Left renal pelvis (tissue), 4 donors: ENCODE results near the gene NINJ2. TPM values are rescaled to one million over a fixed set of nuclear protein-coding genes. Genes with fewer than 3 reads are reported as not detected.
"Not testable (repeated sequence)": the region's sequence is repeated elsewhere in the genome, so short reads cannot be mapped to it uniquely, and the experiment has no call there.

Experiments used
- DNase-seq, 4 donors: peaks; one replicate each; pipeline ENCODE4 v3.0.0-alpha.2; 2013; ENCODE audit warnings: low read depth in 4 of 4, low spot score in 3 of 4
- polyA plus RNA-seq, 4 donors: library from polyadenylated mRNA; unstranded; fragments of 120-200 nt; gene quantifications; one replicate each; pipeline ENCODE4 v1.2.1, GENCODE V29; 2013; ENCODE audit not compliant: insufficient read length in 4 of 4

NINJ2 gene
- polyA plus RNA-seq, 4 donors: 1.2 to 4.6 (median 1.9) TPM

DNA sequence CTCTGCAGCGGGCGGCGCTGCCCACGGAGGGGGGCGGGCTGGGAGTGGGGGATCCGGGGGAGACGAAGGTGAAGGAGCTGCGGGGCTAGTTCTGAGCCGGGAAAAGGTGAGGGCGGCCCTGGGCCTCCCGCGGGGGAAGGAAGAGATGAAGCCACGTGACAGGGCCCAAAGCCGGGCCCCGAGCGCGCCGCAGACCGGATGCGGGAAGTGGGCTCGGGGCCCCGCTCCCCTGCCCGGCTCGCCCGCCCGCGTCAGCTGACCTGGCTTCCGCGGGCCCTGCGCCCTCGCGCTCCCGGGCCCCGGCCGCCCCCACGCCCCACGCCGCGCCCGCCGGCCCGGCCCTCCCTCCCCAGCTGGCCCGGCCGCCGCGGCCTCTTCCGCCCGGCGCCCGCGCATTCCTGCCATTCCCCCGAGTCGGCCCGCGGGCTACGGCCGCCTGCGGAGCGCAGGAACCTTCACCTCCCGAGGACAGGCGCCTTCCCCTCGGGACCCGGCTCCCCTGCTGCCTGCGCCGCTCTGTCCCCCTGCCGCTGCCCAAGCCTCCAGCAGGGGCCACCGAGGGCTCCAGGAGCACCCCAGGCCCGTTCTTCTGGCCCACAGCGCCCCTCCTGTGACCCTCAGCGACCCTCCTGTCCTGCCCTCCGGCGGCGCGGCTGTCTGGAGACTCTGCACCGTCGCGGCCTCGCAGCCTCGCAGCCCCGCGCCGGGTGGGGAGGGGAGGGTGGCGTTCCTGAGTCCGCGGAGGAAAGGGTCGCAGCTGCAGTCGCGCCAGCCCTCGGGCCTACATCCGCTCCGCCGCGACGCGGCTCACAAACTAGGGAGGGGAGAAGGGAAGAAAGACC, 20.4 kb downstream of the NINJ2 start:
- DNase-seq: no peak

DNA sequence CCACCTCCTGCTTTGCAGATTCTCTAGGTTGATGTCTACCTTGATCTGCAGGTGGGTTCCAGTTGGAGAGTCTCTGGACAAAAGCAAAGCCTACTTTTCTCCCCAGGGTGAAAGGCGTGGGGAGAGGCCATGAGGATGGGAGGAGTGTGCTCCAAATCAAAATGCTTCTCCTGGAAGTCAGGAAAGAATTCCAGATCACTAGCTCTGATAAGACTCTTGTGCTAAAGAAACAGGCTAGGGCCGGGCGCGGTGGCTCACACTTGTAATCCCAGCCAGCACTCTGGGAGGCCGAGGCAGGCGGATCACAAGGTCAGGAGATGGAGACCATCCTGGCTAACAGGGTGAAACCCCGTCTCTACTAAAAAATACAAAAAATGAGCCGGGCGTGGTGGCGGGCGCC, 21.9 kb downstream of the NINJ2 start:
- not testable (repeated sequence) for DNase-seq

DNA sequence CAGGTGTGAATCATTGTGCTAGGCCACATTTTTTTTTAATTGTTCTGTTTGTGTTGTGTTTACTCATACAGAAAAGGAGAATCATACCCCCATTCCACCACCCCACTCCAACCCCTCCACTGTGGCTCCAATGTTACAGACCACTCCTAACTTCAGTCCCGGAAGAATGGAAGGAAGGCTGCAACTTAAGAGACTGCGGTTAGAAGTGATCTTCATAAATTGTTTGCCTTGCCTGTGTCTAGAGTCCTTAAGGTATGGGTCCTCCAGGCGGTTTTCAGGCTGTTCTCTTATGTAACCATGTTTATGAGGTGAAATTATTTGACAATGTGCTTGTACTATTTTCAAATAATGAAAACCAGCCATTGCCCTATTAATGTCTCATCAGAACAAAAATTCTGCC, 22.5 kb downstream of the NINJ2 start:
- DNase-seq: no peak

DNA sequence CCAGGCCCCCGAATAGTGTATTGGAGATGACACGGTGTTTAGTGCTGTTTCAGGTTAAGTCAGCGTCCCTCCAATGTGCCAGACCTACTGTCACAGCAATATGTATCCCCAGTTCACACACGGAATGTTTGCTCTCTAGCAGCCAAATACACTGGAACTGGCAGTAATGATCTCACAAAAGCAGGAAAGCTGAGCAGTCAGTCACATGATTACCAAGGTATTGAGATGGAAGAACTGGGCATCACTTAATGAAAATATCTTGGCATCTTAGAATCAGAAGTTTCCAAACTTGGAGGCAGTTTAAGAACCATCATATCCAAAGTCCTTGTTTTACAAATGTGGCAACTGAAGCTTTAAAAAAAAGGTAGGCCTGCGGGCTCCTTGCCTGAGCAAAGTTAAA, 23.3 kb downstream of the NINJ2 start:
- no peak for DNase-seq

DNA sequence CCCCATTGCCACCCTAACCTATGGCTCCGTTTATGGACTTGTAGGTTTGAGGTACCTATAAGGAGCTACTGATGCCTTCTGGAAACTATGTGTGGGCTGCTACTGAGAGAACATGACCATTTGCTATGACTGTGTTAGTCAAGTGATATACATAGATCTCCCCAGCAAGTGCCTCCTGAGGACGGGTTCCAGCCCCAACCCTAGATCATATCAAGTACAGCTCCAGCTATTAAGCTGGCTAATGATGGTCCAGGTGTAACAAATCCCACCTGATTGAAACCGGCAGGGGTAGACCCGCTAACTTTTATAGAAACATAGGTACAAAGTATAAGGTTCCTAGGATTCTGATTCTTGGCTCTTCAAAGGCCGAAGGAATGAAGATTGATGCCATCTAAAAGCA, 23.7 kb downstream of the NINJ2 start:
- no peak for DNase-seq

DNA sequence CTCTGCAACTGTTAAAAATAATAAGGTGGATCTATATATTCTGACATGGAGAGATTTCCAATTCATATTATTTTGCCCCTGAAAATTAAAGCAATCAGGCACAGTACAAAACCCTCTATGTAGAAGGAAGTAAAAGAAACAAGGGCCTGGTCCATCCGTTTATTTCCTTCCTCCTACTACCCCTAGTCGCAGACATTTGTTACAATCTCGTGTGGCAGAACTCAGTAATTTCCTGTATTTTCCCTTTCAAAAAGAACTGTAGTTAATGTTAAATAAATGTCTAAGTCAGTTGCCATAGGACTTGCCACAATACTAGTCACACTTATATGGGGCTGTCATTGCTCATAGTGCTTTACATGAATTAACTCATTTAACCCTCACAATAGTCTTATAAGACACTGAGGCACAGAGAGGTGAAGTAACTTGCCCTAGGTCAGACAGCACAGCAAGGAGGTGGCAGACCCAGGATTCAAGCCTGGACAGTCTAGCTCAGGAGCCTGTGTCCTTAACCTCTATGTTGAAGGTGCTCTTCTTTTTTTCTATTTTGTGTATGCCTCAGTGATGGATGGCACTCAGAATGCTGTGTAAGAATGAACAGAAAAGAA, 24.2 kb downstream of the NINJ2 start:
- no peak for DNase-seq

DNA sequence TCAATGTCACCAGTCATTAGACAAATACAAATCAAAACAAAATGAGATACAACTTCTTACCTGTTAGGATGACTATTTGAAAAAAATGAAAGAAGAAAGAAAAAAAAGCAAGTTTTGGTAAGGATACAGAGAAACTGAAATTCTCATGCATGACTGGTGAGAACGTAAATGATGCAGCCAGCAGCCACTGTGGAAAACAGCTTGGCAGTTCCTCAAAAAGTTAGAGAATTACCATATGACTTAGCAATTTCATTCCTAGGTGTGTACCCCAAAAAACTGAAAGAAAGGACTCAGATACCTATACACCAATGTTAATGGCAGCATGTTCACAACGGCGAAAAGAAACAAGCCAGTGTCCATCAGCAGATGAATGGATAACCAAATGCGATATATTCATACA, 26.6 kb downstream of the NINJ2 start:
- no peak for DNase-seq

DNA sequence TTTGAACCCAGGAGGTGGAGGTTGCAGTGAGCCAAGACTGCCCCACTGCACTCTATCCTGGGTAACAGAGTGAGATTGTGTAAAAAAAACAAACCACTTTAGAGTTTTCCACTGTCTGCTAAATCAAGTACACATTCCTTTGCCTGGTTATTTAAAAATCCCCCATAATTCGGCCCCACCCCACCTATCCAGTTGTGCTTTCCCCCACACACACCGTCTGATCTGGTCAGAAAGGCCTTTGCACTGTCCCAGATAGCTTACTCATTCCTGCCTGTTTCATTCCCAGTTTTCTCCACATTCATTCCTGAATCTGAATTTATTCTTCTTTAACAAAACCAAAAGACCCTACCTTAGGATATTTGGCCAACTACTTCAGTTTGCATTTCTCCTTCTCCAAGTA, 29.5 kb downstream of the NINJ2 start:
- DNase-seq: no peak

DNA sequence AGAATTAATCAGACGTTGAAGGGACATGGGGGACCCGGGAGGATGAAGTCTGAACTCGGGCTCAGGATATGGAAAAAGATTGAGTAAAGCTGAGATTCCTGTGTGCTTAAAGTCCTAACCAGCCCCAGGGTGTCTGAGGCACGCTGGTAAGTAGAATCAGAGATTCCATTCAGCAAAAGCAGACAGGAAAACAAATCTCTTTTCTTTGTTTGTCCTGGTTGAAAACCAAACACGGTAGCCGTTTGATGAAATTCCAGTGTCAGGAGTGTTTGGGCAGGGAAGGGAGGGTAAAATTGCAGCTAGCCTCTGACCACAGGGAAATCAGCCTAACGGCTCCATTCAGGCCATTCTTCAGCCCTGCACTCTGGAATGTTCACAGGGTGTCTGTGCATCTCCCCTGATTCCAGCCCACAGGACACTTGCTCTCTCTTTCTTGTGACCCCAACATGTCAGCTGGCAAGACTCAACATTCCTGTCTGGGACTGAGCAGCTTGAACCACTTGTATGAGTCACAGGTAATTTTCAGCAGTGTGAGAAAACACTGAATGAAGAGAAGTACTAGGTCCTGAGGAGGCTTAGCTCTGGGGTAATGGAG, 31.0 kb downstream of the NINJ2 start:
- DNase-seq: no peak

DNA sequence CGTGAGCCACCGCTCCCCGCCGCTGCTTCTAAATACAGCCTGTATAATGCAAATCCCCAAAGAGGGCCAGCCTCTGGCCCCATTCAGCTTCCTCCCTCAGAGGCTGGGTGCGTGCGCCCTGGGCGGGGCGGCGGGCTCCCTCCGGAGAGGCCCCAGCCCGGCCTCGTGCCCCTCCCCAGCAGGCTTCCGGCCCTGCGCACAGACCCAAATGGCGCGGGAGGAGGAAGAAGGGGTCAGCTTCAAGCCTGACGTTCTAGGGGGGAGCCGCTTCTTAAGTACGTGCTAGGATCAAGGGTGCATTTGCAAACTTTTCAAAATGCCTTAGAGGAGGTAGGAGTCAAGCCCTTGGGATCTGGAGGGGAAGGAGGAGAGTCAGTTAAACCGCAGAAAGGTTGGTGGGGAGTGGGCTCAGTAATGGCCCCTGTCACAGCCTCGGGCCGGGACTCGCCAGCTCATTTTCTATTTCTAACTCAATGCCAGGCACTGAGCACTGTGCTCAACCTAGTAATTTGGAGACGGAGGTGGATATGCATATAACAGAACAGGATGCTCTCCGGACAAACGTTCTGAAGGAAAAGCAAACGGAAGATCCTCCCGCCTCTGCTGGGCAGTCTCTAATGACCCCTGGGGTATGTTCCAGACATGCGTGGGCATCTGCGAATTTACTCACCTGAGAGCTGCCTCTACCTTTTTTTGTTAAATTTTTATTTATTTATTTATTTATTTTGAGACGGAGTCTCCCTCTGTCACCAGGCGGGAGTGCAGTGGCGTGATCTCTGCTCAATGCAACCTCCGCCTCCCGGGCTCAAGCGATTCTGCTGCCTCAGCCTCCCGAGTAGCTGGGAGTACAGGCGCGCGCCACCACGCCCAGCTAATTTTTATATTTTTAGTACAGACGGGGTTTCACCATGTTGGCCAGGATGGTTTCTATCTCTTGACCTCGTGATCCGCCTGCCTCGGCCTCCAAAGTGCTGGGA, 32.3 kb downstream of the NINJ2 start:
- no peak for DNase-seq

DNA sequence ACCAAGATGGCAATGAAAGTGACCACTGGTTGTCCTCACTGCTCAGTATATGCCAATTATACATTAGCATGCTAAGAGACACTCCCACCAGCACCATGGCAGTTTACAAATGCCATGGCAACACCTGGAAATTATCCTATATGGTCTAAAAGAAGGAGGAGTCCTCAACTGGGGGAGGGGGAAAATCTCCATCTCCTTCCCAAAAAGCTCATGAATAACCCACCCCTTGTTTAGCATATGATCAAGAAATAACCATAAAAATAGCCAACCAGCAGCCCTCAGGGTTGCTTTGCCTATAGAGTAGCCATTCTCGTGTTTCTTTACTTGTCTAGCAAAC, 34.5 kb downstream of the NINJ2 start:
- not testable (repeated sequence) for DNase-seq

DNA sequence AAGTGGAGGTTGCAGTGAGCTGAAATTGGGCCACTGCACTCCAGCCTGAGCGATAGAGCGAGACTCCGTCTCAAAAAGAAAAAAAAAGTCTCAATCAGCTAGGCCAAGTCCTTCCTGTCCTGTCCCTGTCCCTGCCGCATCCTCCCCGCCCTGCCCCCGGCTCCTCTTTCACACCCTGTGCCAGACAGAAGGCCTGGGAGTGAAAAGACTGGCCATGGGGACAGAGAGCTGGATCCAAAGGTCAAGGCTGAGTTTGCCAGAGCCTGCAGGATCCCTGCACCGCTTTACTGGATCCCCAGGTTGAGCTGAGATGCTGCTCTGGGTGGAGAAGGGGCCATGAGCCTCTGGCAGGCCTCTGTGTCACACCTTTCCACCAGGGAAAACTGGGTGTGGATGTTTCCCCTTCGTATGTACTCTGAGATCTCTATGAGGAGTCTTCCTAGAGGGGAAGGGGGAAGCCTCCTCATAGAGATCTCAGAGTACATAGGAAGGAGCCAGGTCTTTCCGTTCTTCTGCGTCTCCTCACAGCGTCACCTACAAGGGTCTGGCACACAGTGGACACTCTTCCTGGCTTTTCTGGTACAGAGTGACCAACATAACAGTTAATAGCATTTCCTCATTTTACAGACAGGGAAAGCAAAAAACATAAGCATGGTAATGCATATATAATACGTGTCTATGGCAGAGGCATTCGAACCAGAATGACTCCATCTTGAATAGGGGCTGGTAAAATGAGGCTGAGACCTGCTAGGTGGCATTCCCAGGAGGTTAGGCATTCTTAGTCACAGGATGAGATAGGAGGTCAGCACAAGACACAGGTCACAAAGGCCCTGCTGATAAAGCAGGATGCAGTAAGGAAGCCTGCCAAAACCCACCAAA, 35.1 kb downstream of the NINJ2 start:
- DNase-seq: no peak

DNA sequence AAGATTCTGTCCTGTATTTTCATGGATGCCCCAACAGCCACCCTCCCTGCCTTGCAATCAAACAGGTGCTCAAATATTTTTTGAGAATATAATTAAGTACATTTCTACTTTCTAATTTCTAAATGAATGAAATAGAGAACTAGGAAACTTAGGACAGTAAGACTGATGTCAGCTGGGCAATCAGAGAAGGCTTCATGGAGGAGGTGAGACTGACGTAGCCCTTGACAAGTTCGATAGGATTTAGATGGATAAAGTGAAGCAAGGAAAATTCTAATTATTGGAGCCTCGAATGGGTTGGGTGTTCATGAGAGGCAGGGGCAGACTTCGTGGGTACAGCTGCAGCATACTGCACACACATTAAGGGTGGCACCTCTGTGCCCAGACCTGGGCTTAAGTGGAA, 36.0 kb downstream of the NINJ2 start:
- no peak for DNase-seq

DNA sequence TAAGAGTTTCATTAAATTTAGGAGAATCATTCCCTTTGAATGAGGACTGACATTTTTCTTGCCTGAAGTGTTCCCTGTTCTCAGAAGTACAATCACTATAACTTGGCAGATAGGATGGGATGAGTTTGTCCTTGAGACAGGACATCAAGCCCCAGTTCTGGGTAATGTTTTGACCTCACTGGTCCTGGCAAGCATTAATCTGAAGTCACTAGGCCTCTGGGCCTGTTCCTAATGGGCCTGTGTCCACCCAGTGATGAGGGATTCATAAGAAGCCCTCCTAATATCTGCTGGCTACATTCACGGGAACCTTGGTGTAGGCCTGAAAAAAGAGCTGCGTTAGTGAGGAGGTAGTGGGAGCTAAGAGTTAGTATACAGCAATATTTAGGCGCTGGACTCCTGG, 37.2 kb downstream of the NINJ2 start:
- DNase-seq: no peak

DNA sequence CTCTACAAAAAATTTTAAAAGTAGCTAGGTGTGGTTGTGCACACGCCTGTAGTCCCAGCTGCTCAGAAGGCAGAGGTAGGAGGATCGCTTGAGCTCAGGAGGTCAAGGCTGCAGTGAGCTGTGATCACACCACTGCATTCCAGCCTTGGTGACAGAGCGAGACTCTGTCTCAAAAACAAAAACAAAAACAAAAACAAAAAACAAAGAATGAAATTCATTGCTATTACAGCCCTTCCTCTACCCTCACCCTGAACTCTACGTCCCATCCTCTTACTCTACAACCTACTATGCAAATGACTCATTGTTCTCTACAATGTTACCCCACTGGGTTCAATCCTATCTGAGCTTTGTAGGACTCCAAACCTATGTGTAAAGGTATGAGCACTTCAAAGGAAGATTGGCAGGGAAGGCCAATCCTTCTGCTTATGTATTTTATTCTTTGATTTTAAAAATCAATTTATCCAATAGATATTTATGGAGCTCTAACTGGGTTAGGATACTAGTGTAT, 39.3 kb downstream of the NINJ2 start:
- DNase-seq: no peak

DNA sequence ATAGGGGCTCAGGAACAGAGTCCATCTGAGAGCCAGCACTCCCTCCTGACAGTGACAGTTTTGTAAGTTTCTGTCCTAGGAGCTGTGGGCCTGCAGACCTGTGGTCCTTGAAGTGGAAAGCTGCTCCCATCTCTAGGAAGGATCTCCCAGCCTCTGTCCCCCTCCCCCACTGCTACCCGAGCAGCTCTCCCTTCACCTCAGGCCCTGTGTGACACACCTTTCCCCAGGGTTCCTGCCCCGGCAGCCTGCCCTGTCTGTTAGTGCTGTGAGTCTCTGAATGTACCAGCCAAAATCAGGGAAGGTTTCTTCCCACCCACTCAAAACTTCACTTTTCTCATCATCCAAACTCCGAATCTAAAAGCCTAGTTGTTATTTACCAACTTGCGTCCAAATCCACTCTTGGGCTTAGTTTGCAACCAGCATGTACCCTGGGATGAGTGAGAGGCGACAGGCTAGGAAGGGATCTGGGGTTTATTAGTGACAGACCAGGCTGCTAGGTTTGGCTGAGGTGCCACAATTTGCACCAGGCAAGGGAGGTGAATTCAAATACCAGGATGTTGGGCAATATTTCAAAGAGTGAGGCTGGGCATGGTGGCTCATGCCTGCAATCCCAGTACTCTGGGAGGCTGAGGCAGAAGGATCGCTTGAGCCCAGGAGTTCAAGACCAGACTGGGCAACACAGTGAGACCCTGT, 39.9 kb downstream of the NINJ2 start:
- DNase-seq: no peak

DNA sequence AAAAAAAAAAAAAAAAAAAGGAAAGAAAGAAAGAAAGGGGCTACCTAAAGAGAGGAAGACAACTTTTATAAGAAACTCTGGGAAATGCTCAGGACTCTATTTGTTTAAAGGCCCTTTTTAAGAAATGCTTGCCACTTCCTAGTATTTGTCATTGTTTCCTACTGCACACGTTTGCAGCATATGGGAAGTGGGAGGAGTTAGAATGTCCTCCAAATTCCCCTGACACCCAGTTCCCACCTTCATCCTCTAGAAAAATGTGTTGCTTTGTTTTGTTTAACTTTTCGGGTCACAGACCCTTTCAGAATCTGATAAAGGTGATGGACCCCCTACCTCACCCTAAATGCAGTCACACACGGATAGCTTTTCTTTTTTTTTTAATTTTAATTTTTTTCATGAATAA, 40.8 kb downstream of the NINJ2 start:
- no peak for DNase-seq

DNA sequence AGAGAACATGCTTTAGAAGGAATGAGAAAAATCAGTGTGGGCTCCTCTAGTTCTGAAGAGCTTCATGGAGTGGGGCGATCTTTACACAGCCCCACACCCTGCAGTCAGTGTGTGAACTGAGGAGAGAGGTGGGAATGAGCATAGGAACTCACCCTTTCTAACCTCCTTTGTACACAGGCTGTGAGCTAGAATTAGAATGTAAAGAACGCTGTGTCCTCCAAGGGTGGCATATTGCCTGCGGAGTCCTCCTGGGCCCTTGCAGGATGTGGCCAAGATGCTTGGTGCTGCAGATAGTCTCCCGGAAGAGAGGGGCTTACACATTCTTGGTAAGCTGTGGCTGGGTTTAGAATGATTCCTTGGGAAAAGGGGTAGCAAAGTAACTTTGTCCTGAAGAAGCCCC, 43.9 kb downstream of the NINJ2 start:
- no peak for DNase-seq

DNA sequence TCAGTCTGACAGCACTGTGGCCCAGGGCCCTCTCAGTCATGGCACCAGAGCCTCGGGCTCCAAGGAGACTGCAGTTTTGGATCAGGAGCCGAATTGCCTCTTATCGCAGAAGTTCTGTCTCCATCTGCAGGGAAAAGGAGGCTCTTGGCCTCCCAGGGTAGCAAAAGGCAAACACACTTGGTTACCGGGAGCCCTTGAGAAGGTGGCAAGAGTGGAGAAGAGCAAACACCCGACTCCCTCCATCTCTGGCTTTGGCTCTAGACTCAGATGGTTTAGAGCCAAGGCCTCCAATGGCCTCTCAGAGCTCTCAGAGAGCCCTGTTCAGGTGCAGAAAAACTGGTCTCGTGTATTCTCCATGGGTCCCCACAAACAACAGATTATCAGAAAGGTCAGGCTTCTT, 44.6 kb downstream of the NINJ2 start:
- DNase-seq: no peak
